GM06990 (cell line): ENCODE data around the gene CARD14.

Experiments used
- DNase-seq: peaks from one replicate; pipeline ENCODE4 v3.0.0-alpha.2; 2011; ENCODE audit not compliant: insufficient read length; ENCODE audit errors: extremely low read depth
- H3K27me3 ChIP-seq: replicated peaks from 2 replicates; pipeline ENCODE4 v1.6.0; 2011; ENCODE audit warnings: low read length; ENCODE audit not compliant: control insufficient read depth, insufficient read depth
- H3K36me3 ChIP-seq: 2 replicates; pipeline ENCODE4 v1.5.1; 2011; ENCODE audit warnings: low read length; ENCODE audit not compliant: control insufficient read depth, insufficient read depth
- H3K4me3 ChIP-seq: replicated peaks from 2 replicates; pipeline ENCODE4 v1.5.1; 2011; ENCODE audit warnings: low read depth, mild to moderate bottlenecking, control low read depth, low read length
- CTCF ChIP-seq: IDR thresholded peaks from 2 replicates; pipeline ENCODE4 v1.5.1; 2011; ENCODE audit warnings: low read length, control low read depth, mild to moderate bottlenecking, inconsistent platforms; ENCODE audit not compliant: insufficient read depth, poor library complexity, severe bottlenecking

The CARD14 gene

GRCh38 chr17:80245566-80246265, 75.9 kb downstream of the CARD14 start:
- Histone ChIP-seq H3K27me3 (no peaks in the 10 kb centered on the region), H3K4me3 (no peak overlapping the region), H3K36me3 (no peaks in the 10 kb centered on the region)
- no peak for TF ChIP-seq CTCF
- no peak for DNase-seq

GRCh38 chr17:80246266-80246681, 76.4 kb downstream of the CARD14 start:
- Histone ChIP-seq H3K36me3 (no peaks in the 10 kb centered on the region), H3K27me3 (no peaks in the 10 kb centered on the region), H3K4me3 (no peak overlapping the region)
- no peak for TF ChIP-seq CTCF
- no peak for DNase-seq

DNA sequence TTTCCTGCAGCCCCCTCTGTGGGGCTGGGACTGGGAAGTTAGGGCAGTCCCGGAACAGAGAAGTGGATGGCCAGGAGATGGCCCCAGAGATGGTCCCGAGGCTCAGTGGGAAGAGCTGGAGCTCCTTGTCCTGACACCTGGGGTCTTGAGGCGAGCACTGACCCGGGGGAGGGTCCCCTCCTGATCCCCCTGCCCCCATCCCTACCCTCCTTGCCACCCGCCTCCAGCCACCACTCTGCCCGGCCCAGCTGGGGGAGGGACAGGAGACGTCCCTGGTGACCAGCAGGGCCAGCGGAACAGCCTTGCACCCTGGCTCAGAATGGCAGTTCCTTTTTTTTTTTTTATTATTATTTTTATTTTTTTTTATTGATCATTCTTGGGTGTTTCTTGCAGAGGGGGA, 76.9 kb downstream of the CARD14 start:
- Histone ChIP-seq H3K4me3 (no peak overlapping the region), H3K36me3 (no peaks in the 10 kb centered on the region), H3K27me3 (no peaks in the 10 kb centered on the region)
- no peak for TF ChIP-seq CTCF
- DNase-seq, result no peak

- no peak for DNase-seq
- H3K4me3 ChIP-seq, result no peak overlapping the region
- no peak for TF ChIP-seq CTCF
- H3K36me3 ChIP-seq, result no peaks in the 10 kb centered on the region
- no peaks in the 10 kb centered on the region for H3K27me3 ChIP-seq
These were observed 77.7 kb downstream of the CARD14 start for GRCh38 chr17:80247561-80247960.

GRCh38 chr17:80248001-80248893, 78.4 kb downstream of the CARD14 start:
- TF ChIP-seq CTCF, result no peak
- Histone ChIP-seq H3K36me3 (no peaks in the 10 kb centered on the region), H3K27me3 (no peaks in the 10 kb centered on the region), H3K4me3 (no peak overlapping the region)
- DNase-seq, result no peak
